Measurements from ENCODE around the gene KRT32. TPM values are rescaled to one million over a fixed set of nuclear protein-coding genes. Genes with fewer than 3 reads are reported as not detected.

Gene KRT32
- total and polyA plus RNA-seq, 4 donors, result not detected

DNA sequence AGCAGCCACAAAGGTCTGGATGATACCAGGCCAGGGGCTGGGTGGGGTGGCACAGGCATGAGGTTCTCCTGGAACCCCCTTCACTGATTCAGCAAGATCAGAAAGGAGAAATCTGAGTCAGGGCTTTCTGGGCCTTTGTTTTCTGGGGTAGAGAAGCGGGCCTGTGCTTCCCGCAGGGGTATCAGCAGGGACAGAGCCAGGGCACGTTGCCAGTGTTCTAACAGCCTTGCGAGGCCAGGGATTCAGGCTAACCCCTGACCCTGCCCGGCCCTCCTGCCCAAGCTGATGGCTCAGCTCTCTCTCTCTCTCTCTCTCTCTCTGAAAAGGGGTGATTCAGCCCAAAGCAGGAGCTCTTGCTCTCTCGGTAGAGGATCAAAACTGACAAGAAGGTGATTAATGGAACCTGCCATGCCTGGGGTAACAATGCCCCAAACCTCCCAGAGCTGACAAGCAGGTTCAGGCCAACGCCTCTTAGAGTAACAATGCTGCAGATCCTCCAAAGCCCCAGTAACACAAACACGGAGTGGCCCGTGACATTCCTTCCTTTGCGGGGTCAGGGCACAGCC is 40.2 kb upstream of the KRT32 start:
- intact Hi-C loops (cut with DNase I), result no loop called here
- Histone ChIP-seq H3K36me3 (ENCODE audit: control insufficient read depth in 1 of 2, insufficient read depth in 2 of 2, low read length in 1 of 2) (no peaks in the 10 kb centered on the region), H3K9me3 (ENCODE audit: control insufficient read depth, low read length) (no peaks in the 10 kb centered on the region), H3K27ac (ENCODE audit: low read depth in 1 of 2, low read length in 2 of 2) (no peak overlapping the region), H3K4me1 (ENCODE audit: control insufficient read depth in 1 of 2, insufficient read depth in 2 of 2, low read length in 2 of 2) (no peaks in the 10 kb centered on the region), H3K4me3 (ENCODE audit: low read length in 2 of 2) (no peak overlapping the region), H3K27me3 (ENCODE audit: control insufficient read depth in 1 of 2, insufficient read depth in 2 of 2, low read length in 1 of 2) (no peaks in the 10 kb centered on the region)
- 57 to 58% methylated on average over 10 of the region's 10 CpGs for WGBS, 2 donors
- DNase-seq, result no peak
- ATAC-seq (ENCODE audit: low FRiP score), result no peak

DNA sequence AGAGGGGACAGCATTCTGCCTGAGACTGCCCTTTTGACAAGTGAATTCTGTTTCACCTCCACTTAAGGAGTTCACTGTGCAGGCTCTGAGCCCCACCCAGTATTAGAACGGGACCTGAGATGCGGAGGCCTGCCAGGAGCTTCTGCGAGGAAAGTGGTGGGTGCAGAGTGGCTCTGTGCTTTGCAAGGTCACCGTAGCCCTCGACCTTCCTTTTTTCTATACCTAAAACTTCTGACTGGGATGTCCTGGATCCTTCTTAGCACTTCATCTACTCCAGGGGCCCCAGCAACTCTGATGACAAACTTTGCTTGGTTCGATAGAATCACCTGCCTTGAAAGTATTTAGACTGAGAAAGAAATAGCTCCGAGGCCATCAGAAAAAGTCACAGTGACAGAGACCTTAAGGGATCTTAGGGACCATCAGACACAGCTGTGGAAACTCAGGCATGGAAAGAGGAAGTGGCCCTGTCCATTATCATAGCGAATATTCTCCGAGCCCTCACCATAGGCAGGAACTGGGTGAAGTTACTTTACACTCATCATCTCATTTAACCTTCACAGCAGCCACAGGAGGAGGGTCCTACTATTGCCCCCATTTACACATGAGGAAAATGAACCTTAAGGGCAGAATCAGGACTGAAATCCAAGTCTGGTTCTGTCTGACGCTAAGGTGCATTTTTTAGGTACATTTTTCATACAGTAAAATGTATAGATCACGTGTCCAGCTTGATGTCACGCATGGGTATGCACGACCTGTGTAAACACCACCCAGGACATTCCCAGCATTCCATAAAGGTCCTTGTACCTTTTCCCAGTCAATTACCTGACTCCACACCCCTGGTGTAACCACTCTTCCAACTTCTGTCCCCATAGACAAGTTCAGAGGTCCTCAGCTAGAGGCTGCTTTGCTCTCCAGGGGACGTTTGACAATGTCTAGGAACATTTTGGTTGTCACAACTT is 38.9 kb upstream of the KRT32 start:
- H3K27me3 ChIP-seq (ENCODE audit: control insufficient read depth in 1 of 2, insufficient read depth in 2 of 2, low read length in 1 of 2), result no peaks in the 10 kb centered on the region
- H3K27ac ChIP-seq (ENCODE audit: low read depth in 1 of 2, low read length in 2 of 2), result no peak overlapping the region
- ATAC-seq (ENCODE audit: low FRiP score) (no peak), DNase-seq (no peak)
- intact Hi-C loops (cut with DNase I), result no loop called here
- no peak overlapping the region for H3K4me3 ChIP-seq (ENCODE audit: low read length in 2 of 2)
- 81 to 86% methylated on average over 14 of the region's 14 CpGs for WGBS, 2 donors
- no peaks in the 10 kb centered on the region for H3K4me1 ChIP-seq (ENCODE audit: control insufficient read depth in 1 of 2, insufficient read depth in 2 of 2, low read length in 2 of 2)
- H3K36me3 ChIP-seq (ENCODE audit: control insufficient read depth in 1 of 2, insufficient read depth in 2 of 2, low read length in 1 of 2), result no peaks in the 10 kb centered on the region
- no peaks in the 10 kb centered on the region for H3K9me3 ChIP-seq (ENCODE audit: control insufficient read depth, low read length)

DNA sequence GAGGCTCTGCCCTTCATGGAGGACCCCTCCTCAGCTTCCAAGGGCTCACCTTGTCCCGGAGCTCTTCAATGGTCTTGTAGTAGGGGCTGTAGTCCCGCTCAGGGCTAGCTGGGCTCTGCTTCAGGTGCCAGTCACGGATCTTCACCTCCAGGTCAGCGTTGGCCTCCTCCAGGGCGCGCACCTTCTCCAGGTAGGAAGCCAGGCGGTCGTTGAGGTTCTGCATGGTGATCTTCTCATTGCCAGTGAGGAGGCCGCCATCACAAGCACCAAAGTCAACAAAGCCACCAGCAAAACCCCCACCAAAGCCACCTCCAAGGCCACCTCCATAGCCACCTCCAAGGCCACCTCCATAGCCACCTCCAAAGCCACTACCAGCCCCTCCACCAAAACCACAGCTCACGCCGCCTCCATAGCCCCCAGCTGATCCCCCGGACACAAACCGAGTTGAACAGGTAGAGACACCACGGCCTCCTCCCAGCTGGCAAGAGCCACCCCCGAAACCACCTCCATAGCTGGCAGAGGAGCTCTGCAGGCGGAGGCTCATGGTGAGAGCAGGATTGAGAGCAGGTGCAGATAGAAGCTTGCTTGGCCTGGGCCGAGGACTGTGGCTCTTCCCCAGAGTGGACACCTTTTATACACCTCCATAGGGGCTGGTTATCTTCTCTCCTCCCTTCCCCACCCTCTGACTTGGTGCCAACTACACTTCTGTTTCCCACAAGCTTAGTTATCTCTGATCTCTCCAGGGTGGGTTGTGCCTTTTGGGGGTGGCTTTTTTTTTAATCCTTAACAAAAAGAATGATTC is 38.0 kb upstream of the KRT32 start, which contains the start of gene KRT13:
Gene KRT13, minus strand, starts transcription at position 606 of the 802 bp plus-strand sequence. Its CDS starts 62 bp downstream, at position 544.
- DNase-seq (no peak), ATAC-seq (ENCODE audit: low FRiP score) (no peak)
- Histone ChIP-seq H3K36me3 (ENCODE audit: control insufficient read depth in 1 of 2, insufficient read depth in 2 of 2, low read length in 1 of 2) (no peaks in the 10 kb centered on the region), H3K27me3 (ENCODE audit: control insufficient read depth in 1 of 2, insufficient read depth in 2 of 2, low read length in 1 of 2) (no peaks in the 10 kb centered on the region), H3K9me3 (ENCODE audit: control insufficient read depth, low read length) (no peaks in the 10 kb centered on the region), H3K27ac (ENCODE audit: low read depth in 1 of 2, low read length in 2 of 2) (no peak within 1 kb of the TSS), H3K4me3 (ENCODE audit: low read length in 2 of 2) (no peak within 1 kb of the TSS), H3K4me1 (ENCODE audit: control insufficient read depth in 1 of 2, insufficient read depth in 2 of 2, low read length in 2 of 2) (no peaks in the 10 kb centered on the region)
- 89 to 91% methylated on average over 17 of the region's 17 CpGs for WGBS, 2 donors
- intact Hi-C loops (cut with DNase I), result no loop called here

DNA sequence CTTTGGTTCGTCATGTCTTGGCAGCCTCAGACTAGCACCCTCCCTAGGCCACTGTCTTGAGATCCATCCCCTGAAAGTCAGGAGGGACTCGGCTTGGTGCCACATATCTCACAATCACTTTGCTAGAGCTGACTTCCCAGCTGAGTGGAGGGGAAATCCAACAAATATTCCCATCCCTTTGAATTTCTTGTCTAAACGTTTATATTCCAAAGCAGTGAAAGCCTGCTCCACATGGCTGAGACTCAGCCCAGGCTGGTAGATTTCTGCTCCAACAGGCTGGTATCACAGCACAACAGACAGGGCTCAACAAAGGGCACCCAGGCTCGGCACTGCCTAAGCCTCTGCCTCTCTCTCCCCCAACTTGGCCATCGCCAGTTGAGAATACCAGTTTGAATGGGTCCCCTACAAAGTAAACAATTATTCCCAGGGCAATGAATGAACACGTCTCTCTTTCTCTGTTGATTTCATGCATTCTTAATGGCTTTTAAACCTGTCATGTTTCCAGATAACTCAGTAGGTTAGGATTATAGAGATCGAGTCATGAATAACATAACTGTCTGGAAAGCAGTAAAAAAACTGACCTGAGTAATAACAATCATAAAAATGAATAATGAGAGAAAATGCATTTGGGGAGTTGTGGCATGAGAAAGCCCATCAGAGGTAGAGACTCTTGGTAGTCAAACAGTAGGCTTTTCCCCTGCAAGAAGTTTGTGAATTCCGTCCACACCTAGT is 37.2 kb upstream of the KRT32 start:
- Histone ChIP-seq H3K27me3 (ENCODE audit: control insufficient read depth in 1 of 2, insufficient read depth in 2 of 2, low read length in 1 of 2) (no peaks in the 10 kb centered on the region), H3K4me3 (ENCODE audit: low read length in 2 of 2) (no peak overlapping the region), H3K4me1 (ENCODE audit: control insufficient read depth in 1 of 2, insufficient read depth in 2 of 2, low read length in 2 of 2) (no peaks in the 10 kb centered on the region), H3K27ac (ENCODE audit: low read depth in 1 of 2, low read length in 2 of 2) (no peak overlapping the region), H3K9me3 (ENCODE audit: control insufficient read depth, low read length) (no peaks in the 10 kb centered on the region), H3K36me3 (ENCODE audit: control insufficient read depth in 1 of 2, insufficient read depth in 2 of 2, low read length in 1 of 2) (no peaks in the 10 kb centered on the region)
- 50 to 59% methylated on average over 8 of the region's 8 CpGs for WGBS, 2 donors
- intact Hi-C loops (cut with DNase I), result no loop called here
- ATAC-seq (ENCODE audit: low FRiP score) (no peak), DNase-seq (no peak)

DNA sequence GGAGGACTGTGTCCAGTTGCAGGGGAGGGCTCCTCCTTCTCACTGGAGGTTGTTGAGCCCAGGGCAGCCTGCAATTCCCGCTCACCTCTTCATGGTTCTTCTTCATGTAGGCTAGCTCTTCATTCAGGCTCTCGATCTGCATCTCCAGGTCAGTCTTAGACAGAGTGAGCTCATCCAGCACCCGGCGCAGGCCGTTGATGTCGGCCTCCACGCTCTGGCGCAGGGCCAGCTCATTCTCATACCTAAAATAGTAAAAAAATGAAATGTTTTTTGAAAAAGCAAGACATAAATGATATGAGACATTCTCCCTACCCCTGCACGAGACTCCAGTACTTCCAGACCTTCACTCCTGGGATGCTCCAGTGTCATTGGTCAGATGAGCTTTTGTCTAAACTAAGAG is 36.0 kb upstream of the KRT32 start:
- ATAC-seq (ENCODE audit: low FRiP score) (no peak), DNase-seq (no peak)
- Histone ChIP-seq H3K4me1 (ENCODE audit: control insufficient read depth in 1 of 2, insufficient read depth in 2 of 2, low read length in 2 of 2) (no peaks in the 10 kb centered on the region), H3K27me3 (ENCODE audit: control insufficient read depth in 1 of 2, insufficient read depth in 2 of 2, low read length in 1 of 2) (no peaks in the 10 kb centered on the region), H3K9me3 (ENCODE audit: control insufficient read depth, low read length) (no peaks in the 10 kb centered on the region), H3K4me3 (ENCODE audit: low read length in 2 of 2) (no peak overlapping the region), H3K27ac (ENCODE audit: low read depth in 1 of 2, low read length in 2 of 2) (no peak overlapping the region), H3K36me3 (ENCODE audit: control insufficient read depth in 1 of 2, insufficient read depth in 2 of 2, low read length in 1 of 2) (no peaks in the 10 kb centered on the region)
- 65 to 69% methylated on average over 9 of the region's 9 CpGs for WGBS, 2 donors
- intact Hi-C loops (cut with DNase I), result no loop called here

DNA sequence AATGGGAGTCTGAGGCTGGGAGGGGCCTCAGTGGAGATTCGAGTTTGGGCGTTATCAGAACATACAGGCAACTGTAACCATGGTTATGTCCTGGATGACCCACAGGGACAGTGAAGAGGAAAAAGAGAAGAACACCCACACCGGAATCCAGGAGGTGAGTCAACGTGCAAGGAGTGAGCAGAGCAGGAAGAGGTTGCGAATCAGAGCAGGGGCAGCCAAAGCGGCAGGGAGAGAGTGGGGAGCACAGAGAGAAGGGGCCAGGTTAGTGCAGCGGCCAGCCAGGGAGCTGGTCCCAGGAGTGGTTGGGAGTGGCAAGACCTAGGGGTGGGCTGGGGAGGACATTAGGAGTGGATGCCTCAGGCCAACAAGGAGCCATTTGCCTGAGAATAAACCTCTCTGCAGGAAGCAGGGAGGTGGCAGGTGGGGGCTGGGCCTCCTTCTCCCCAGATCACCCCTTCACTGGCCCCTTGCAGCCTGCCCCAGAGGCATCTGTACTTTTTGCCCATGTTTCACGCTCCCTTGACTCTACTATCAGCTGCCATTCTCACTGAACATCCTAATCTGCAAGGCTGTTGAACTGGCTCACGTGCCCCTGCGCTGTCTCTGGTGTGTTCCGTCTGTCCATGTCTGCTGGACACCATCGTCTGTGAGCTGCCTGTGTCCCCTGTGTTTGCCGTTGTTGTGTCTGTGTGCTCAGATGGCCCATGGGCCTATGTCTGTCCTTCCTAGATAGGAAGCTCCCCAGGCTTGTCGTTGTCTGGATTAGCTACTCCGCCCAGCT is 33.1 kb upstream of the KRT32 start:
- H3K4me1 ChIP-seq (ENCODE audit: control insufficient read depth in 1 of 2, insufficient read depth in 2 of 2, low read length in 2 of 2), result no peaks in the 10 kb centered on the region
- WGBS, 2 donors, result 77% methylated on average over 15 of the region's 15 CpGs
- no peak for ATAC-seq (ENCODE audit: low FRiP score)
- no peak overlapping the region for H3K27ac ChIP-seq (ENCODE audit: low read depth in 1 of 2, low read length in 2 of 2)
- H3K36me3 ChIP-seq (ENCODE audit: control insufficient read depth in 1 of 2, insufficient read depth in 2 of 2, low read length in 1 of 2), result no peaks in the 10 kb centered on the region
- no peaks in the 10 kb centered on the region for H3K9me3 ChIP-seq (ENCODE audit: control insufficient read depth, low read length)
- no peaks in the 10 kb centered on the region for H3K27me3 ChIP-seq (ENCODE audit: control insufficient read depth in 1 of 2, insufficient read depth in 2 of 2, low read length in 1 of 2)
- intact Hi-C loops (cut with DNase I), result no loop called here
- H3K4me3 ChIP-seq (ENCODE audit: low read length in 2 of 2), result no peak overlapping the region
- no peak for DNase-seq

DNA sequence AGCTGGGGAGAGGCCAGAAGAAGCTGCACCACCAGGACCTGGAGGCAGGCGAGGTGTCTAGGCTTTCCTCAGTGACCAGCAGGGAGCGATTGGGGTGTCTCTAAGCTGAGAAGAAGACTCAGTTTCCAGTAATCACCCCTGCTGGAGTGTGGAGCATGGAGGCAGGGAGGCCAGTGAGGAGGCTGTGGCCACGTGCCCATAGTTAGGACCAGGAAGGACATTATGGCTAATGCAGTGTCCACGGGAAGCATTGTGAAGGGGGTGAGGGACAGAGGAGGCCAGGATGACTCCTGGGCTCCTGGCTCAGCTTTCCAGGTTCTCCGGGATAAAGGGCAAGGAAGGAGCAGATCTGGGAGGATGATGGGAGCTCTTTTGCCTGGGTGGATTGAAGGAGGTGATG is 32.5 kb upstream of the KRT32 start:
- H3K36me3 ChIP-seq (ENCODE audit: control insufficient read depth in 1 of 2, insufficient read depth in 2 of 2, low read length in 1 of 2), result no peaks in the 10 kb centered on the region
- H3K9me3 ChIP-seq (ENCODE audit: control insufficient read depth, low read length), result no peaks in the 10 kb centered on the region
- DNase-seq (no peak), ATAC-seq (ENCODE audit: low FRiP score) (no peak)
- no peaks in the 10 kb centered on the region for H3K4me1 ChIP-seq (ENCODE audit: control insufficient read depth in 1 of 2, insufficient read depth in 2 of 2, low read length in 2 of 2)
- no peak overlapping the region for H3K27ac ChIP-seq (ENCODE audit: low read depth in 1 of 2, low read length in 2 of 2)
- intact Hi-C loops (cut with DNase I), result no loop called here
- H3K27me3 ChIP-seq (ENCODE audit: control insufficient read depth in 1 of 2, insufficient read depth in 2 of 2, low read length in 1 of 2), result no peaks in the 10 kb centered on the region
- WGBS, 2 donors, result 85 to 87% methylated on average over 5 of the region's 5 CpGs
- no peak overlapping the region for H3K4me3 ChIP-seq (ENCODE audit: low read length in 2 of 2)

DNA sequence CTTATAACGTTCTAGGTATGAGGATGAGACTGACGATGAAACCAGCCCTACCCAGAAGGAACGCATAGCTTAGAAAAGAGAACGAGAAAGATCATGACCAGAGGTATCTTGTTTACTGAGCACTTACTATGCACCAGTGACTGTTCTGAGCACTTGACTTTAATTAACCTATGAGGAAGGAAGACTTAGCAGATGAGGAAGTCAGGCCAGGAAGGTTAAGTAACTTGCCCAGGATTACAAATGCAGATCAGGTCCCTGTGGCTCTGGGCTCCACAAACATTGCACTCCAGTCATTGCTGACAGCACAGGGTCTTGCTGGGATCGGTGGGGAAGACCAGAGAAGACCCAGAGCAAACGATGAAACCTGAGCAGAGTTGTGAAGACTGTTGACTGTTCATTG is 31.1 kb upstream of the KRT32 start:
- no peaks in the 10 kb centered on the region for H3K9me3 ChIP-seq (ENCODE audit: control insufficient read depth, low read length)
- DNase-seq (no peak), ATAC-seq (ENCODE audit: low FRiP score) (no peak)
- no peak overlapping the region for H3K27ac ChIP-seq (ENCODE audit: low read depth in 1 of 2, low read length in 2 of 2)
- no peaks in the 10 kb centered on the region for H3K4me1 ChIP-seq (ENCODE audit: control insufficient read depth in 1 of 2, insufficient read depth in 2 of 2, low read length in 2 of 2)
- 76 to 84% methylated on average over 6 of the region's 6 CpGs for WGBS, 2 donors
- H3K4me3 ChIP-seq (ENCODE audit: low read length in 2 of 2), result no peak overlapping the region
- no peaks in the 10 kb centered on the region for H3K27me3 ChIP-seq (ENCODE audit: control insufficient read depth in 1 of 2, insufficient read depth in 2 of 2, low read length in 1 of 2)
- intact Hi-C loops (cut with DNase I), result no loop called here
- no peaks in the 10 kb centered on the region for H3K36me3 ChIP-seq (ENCODE audit: control insufficient read depth in 1 of 2, insufficient read depth in 2 of 2, low read length in 1 of 2)

Measured in aorta (tissue), 5 donors.